ENCODE data around the gene NLRP6.
A peak's percentile ranks its signal among the peaks of the same experiment; 100 is the strongest.
"Not testable (repeated sequence)": the region's sequence is repeated elsewhere in the genome, so short reads cannot be mapped to it uniquely, and the experiment has no call there.

Gene NLRP6

DNA sequence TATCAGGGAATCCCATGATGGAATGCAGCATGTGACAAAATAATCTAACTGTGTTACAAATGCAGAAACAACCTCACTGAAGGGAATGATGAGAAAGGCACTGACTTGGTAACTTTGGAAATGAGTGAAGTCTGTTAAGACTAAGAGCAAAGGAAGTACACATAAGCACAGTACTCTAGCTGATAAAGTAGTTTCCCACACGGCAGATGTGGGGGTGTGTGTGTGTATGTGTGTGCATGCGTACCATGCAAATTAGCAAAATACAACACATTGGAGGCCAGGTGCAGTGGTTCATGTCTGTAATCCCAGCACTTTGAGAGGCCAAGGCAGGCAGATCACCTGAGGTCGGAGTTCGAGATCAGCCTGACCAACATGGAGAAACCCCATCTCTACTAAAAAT, 16.6 kb upstream of the NLRP6 start:
- no peak for DNase-seq (ENCODE audit: extremely low spot score)
- POLR2A ChIA-PET, result interaction anchor here (0.6 kb wide), 1 partner anchor 97 kb away, joined by 3 read pairs; no protein-coding TSS in a partner anchor
- CTCF ChIA-PET, result interaction anchor here (0.7 kb wide), 1 partner anchor 188 kb away, joined by 3 read pairs; no protein-coding TSS in a partner anchor
- TF ChIP-seq CTBP1 (IDR thresholded peaks at IDR 0.05; ENCODE audit: borderline replicate concordance), result no peak
- TF ChIP-seq HDGF (IDR thresholded peaks at IDR 0.05; ENCODE audit: borderline replicate concordance), result no peak
- TF ChIP-seq LEF1 (IDR thresholded peaks at IDR 0.05; ENCODE audit: borderline replicate concordance), result no peak
- no peak for TF ChIP-seq SUZ12 (IDR thresholded peaks at IDR 0.05)
- TF ChIP-seq ELF4 (IDR thresholded peaks at IDR 0.05), result no peak
- no peak for TF ChIP-seq NFRKB (IDR thresholded peaks at IDR 0.05)
- TF ChIP-seq, protein P1, sequence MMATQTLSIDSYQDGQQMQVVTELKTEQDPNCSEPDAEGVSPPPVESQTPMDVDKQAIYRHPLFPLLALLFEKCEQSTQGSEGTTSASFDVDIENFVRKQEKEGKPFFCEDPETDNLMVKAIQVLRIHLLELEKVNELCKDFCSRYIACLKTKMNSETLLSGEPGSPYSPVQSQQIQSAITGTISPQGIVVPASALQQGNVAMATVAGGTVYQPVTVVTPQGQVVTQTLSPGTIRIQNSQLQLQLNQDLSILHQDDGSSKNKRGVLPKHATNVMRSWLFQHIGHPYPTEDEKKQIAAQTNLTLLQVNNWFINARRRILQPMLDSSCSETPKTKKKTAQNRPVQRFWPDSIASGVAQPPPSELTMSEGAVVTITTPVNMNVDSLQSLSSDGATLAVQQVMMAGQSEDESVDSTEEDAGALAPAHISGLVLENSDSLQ (IDR thresholded peaks at IDR 0.05), result no peak
- TF ChIP-seq FOXM1 (IDR thresholded peaks at IDR 0.05; ENCODE audit: borderline replicate concordance), result no peak
- no peak for TF ChIP-seq L3MBTL2 (conservative IDR thresholded peaks at IDR 0.05)
- TF ChIP-seq FOXA1 (IDR thresholded peaks at IDR 0.05), result no peak
- TF ChIP-seq TARDBP (IDR thresholded peaks at IDR 0.05), result no peak
- no peak for TF ChIP-seq BHLHE40 (IDR thresholded peaks at IDR 0.05; ENCODE audit: borderline replicate concordance)
- TF ChIP-seq FOXK2 (IDR thresholded peaks at IDR 0.05), result no peak

DNA sequence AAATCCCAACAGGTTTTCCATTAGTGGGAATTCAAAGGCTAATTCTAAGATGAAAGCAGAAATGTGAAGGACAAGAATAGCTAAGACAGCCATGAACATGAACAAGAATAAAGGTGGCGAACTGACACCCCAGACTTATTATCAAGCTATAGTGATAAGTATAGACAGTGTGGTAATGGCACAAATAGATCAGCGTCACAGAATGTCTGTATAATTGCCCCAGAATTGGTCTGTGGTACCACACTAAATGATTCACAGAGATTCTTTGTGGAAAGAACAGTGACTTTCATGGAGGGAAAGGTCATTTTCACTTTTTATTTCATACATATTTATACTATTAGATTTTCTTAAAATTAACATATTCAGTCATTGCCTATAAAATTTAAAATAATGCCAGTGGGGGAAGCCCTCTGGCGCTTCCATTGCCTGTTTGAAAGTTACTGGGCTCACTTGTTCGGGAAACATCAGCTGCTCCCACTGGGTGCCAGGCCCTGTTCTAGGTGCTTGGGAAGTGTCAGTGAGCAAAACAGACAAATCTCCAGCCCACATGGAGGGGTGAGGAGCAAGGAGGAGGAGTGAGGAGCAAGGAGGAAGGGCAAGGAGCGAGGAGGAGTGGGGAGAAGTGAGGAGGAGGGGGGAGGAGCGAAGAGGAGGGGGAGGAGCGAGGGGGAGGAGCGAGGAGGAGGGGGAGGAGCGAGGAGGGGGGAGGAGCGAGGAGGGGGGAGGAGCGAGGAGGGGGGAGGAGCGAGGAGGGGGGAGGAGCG, 11.3 kb upstream of the NLRP6 start:
- ChIA-PET POLR2A (no interaction called here), CTCF (interaction anchor here (0.9 kb wide), 1 partner anchor 16 kb away, joined by 3 read pairs; no protein-coding TSS in a partner anchor)
- no peak for DNase-seq (ENCODE audit: extremely low spot score)
- TF ChIP-seq HDGF (IDR thresholded peaks at IDR 0.05; ENCODE audit: borderline replicate concordance) (no peak), L3MBTL2 (conservative IDR thresholded peaks at IDR 0.05) (no peak), FOXM1 (IDR thresholded peaks at IDR 0.05; ENCODE audit: borderline replicate concordance) (no peak)

DNA sequence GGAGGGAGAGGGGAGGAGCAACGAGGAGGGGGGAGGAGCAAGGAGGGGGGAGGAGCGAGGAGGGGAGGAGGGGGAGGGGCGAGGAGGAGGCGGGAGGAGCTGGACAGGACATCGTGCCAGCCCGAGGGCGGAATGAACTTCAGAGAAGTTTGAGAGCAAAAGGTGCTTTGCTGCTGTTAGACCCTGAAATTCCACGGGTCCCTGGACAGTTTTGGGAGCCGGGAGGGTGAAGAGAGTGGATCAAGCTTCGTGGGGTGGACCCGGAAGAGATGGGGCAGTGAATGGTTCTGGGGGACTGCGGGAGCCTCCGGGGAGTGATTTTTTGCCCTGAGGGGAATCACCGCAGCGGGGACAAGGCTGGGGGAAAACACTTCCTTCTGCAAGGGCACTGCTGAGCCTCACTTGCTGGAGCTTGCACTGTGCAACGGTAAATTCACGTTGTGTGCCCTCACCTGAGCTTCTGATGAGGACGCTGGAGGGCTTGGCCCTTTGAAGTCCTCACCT, 10.7 kb upstream of the NLRP6 start:
- ChIA-PET POLR2A (no interaction called here), CTCF (interaction anchor here (0.9 kb wide), 1 partner anchor 17 kb away, joined by 3 read pairs; no protein-coding TSS in a partner anchor)
- DNase-seq (ENCODE audit: extremely low spot score), result no peak
- TF ChIP-seq ZNF384 (IDR thresholded peaks at IDR 0.05), result no peak
- no peak for TF ChIP-seq NFRKB (IDR thresholded peaks at IDR 0.05)
- TF ChIP-seq CTBP1 (IDR thresholded peaks at IDR 0.05; ENCODE audit: borderline replicate concordance), result no peak
- TF ChIP-seq, protein P1 (IDR thresholded peaks at IDR 0.05), result no peak
- TF ChIP-seq TARDBP (IDR thresholded peaks at IDR 0.05), result no peak
- no peak for TF ChIP-seq BHLHE40 (IDR thresholded peaks at IDR 0.05; ENCODE audit: borderline replicate concordance)
- TF ChIP-seq ARNT (IDR thresholded peaks at IDR 0.05), result no peak
- TF ChIP-seq FOXM1 (IDR thresholded peaks at IDR 0.05; ENCODE audit: borderline replicate concordance), result no peak
- TF ChIP-seq L3MBTL2 (conservative IDR thresholded peaks at IDR 0.05), result no peak
- no peak for TF ChIP-seq SP1 (IDR thresholded peaks at IDR 0.05)
- no peak for TF ChIP-seq FOXK2 (IDR thresholded peaks at IDR 0.05)
- no peak for TF ChIP-seq LEF1 (IDR thresholded peaks at IDR 0.05; ENCODE audit: borderline replicate concordance)
- no peak for TF ChIP-seq FOXA1 (IDR thresholded peaks at IDR 0.05)
- TF ChIP-seq SUZ12 (IDR thresholded peaks at IDR 0.05), result no peak
- TF ChIP-seq HDGF (IDR thresholded peaks at IDR 0.05; ENCODE audit: borderline replicate concordance), result no peak
- TF ChIP-seq ELF4 (IDR thresholded peaks at IDR 0.05), result no peak

DNA sequence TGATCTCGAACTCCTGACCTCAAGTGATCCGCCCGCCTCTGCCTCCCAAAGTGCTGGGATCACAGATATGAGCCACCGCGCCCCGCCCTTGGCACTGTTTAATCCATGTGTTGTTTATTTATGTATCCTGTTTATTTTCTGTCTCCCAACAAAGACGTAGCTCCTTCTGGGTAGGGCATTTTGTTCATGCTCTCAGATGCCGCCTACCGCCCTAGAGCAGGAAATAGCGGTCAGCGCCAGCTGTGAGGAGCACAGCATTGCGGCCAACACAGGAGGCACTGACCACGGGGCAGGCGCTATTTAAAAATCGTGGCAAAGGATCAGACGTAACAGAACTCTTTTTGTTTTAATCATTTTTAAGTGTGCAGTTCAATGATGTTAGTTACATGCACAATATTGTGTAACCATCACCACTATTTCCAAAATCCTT, 9.5 kb upstream of the NLRP6 start:
- POLR2A ChIA-PET; CTCF ChIA-PET; DNase-seq (ENCODE audit: extremely low spot score): not testable (repeated sequence)

DNA sequence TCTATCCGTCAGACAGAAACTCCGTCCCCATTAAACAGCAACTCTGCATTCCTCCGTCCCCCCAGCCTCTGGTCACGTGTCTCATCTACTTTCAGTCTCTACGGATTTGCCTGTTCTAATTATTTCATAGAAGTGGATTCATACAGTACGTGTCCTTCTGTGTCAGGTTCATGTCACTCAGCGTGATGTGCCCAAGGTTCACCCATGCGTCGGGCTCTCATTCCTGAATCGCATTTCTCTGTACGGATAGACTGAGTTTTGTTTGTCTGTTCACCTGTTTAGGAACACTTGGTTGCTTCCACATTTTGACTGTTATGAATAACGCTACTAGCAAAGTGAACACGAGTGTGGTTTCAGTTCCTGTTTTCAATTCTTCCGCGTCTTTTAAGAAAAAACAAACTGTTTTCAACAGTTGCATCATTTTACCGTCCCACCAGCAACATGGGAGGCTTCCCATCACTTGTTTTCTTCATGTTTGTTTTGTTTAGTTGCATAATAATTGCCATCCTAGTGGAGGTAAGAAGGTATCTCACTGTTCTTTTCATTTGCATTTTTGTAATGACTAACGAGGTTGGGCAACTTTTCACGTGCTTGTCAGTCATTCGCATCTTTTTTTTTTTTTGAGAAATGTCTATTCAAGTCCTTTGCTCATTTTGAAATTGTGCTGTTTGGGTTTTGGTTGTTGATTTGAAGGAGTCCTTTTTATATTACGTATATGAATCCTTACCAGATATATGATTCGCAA, 8.9 kb upstream of the NLRP6 start:
- no peak for DNase-seq (ENCODE audit: extremely low spot score)
- TF ChIP-seq FOXM1 (IDR thresholded peaks at IDR 0.05; ENCODE audit: borderline replicate concordance), result no peak
- no peak for TF ChIP-seq FOXK2 (IDR thresholded peaks at IDR 0.05)
- no peak for TF ChIP-seq SP1 (IDR thresholded peaks at IDR 0.05)
- TF ChIP-seq FOXA1 (IDR thresholded peaks at IDR 0.05), result no peak
- no peak for TF ChIP-seq TARDBP (IDR thresholded peaks at IDR 0.05)
- TF ChIP-seq SUZ12 (IDR thresholded peaks at IDR 0.05), result no peak
- TF ChIP-seq HDGF (IDR thresholded peaks at IDR 0.05; ENCODE audit: borderline replicate concordance), result no peak
- TF ChIP-seq LEF1 (IDR thresholded peaks at IDR 0.05; ENCODE audit: borderline replicate concordance), result no peak
- TF ChIP-seq BHLHE40 (IDR thresholded peaks at IDR 0.05; ENCODE audit: borderline replicate concordance), result no peak
- no peak for TF ChIP-seq ELF4 (IDR thresholded peaks at IDR 0.05)
- ChIA-PET CTCF (no interaction called here), POLR2A (no interaction called here)

DNA sequence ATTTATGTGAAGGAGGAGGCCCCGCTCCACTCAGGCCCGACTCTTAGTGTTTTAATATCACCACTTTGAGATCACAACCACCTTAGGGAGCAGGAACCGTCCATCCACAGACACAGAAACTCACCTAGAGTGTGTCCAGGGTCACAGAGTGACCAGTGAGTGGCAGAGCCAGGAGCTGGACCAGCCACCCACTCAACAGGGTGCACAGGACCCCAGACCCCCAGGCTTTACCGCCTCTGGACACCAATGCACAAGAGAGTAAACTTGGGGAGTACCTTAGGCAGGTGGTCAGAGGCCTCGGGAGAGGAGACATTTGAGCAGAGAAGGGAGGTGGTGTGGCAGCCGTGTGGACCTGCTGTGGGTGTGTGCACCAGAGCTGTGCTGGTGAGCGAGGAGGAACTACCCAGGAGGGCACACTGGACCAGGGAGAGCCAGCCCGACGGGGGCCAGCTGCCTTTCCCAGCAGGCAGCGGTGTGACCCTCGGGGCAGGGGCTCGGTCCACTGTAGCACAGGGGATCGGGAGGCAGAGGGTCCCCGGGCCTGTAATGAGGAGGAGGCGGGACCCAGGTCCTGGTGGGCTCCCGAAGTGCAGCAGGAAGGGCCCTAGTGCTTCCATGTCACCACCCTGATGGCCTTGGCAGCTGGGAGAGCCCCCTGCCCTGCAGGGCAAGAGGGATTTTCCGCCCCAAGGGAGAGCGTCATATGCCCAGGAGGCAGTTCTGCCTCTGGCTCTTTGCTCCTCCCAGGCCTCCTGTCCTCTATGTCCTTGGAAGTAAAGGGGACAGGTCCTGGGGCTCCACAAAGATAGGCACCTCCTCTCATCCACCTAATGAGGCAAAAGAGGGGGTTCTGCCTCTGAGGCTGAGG, 7.5 kb upstream of the NLRP6 start:
- no peak for TF ChIP-seq FOXA1 (IDR thresholded peaks at IDR 0.05)
- TF ChIP-seq, protein P1 (IDR thresholded peaks at IDR 0.05), result 0 out of 2 replicates have a peak, but pooled peaks have one; percentile 16
- CTCF ChIA-PET, result no interaction called here
- DNase-seq (ENCODE audit: extremely low spot score), result no peak
- POLR2A ChIA-PET, result no interaction called here

Data from HEK293T (cell line).